CD4-positive, alpha-beta T cell treated with Interleukin-17A for 4 hours (primary cell): Measurements from ENCODE around the gene ATP5F1A.
A peak's percentile ranks its signal among the peaks of the same experiment; 100 is the strongest.
"Not testable (repeated sequence)": the region's sequence is repeated elsewhere in the genome, so short reads cannot be mapped to it uniquely, and the experiment has no call there.

Source experiments
- DNase-seq: peaks from one replicate; pipeline ENCODE4 v3.0.0-alpha.2; 2020; ENCODE audit warnings: mixed read lengths

The ATP5F1A gene

GRCh38 chr18:46097801-46098615 is at the start of gene ATP5F1A:
ATP5F1A (minus strand) TSS chr18:46098296; CDS start chr18:46098231, 65 bp downstream.
- DNase-seq, result peak; percentile 90

GRCh38 chr18:46141199-46141598 is 43.1 kb upstream of the ATP5F1A start:
- no peak for DNase-seq

- DNase-seq, result no peak
Observed at GRCh38 chr18:46140173-46140572, 42.1 kb upstream of the ATP5F1A start.

GRCh38 chr18:46134920-46135675 is 37.0 kb upstream of the ATP5F1A start:
- no peak for DNase-seq

- no peak for DNase-seq
Observed at GRCh38 chr18:46133534-46133933, 35.4 kb upstream of the ATP5F1A start.

DNA sequence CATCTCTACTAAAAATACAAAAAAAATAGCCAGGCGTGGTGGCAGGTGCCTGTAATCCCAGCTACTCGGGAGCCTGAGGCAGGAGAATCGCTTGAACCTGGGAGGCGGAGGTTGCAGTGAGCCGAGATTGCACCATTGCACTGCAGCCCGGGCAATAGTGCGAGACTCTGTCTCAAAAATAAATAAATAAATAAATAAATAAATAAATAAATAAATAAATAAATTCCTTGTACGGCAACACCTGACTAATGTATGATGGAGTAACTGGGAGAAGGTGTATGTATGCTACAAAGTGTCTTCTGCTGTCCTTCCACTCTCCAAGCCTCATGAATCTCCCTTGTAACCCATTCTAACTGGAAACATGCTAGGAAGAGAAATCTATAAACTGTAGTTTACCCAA is 32.5 kb upstream of the ATP5F1A start:
- DNase-seq, result not testable (repeated sequence)

- no peak for DNase-seq
Observed at GRCh38 chr18:46130061-46130460, 32.0 kb upstream of the ATP5F1A start.

DNA sequence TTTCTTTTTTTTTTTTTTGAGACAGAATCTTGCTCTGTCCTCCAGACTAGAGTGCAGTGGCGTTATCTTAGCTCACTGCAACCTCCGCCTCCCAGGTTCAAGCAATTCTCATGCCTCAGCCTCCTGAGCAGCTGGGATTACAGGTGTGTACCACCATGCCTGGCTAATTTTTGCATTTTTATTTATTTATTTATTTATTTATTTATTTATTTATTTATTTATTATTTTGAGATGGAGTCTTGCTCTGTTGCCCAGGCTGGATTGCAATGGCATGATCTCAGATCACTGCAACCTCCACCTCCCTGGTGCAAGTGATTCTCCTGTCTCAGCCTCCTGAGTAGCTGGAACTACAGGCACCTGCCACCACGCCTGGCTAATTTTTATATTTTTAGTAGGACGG is 28.5 kb upstream of the ATP5F1A start:
- not testable (repeated sequence) for DNase-seq

- no peak for DNase-seq
Observed at GRCh38 chr18:46113751-46114150, 15.7 kb upstream of the ATP5F1A start.

- DNase-seq, result no peak
Observed at GRCh38 chr18:46110406-46110805, 12.3 kb upstream of the ATP5F1A start.

- DNase-seq, result no peak
Observed at GRCh38 chr18:46109386-46109785, 11.3 kb upstream of the ATP5F1A start.

- DNase-seq, result peak; percentile 90
Observed at GRCh38 chr18:46104128-46104911, 6.2 kb upstream of the ATP5F1A start, which contains the start of gene HAUS1. HAUS1 (plus strand) TSS chr18:46104385; CDS start chr18:46104412, 27 bp downstream.

GRCh38 chr18:46099463-46099862 is 1.4 kb upstream of the ATP5F1A start:
- DNase-seq, result no peak

DNA sequence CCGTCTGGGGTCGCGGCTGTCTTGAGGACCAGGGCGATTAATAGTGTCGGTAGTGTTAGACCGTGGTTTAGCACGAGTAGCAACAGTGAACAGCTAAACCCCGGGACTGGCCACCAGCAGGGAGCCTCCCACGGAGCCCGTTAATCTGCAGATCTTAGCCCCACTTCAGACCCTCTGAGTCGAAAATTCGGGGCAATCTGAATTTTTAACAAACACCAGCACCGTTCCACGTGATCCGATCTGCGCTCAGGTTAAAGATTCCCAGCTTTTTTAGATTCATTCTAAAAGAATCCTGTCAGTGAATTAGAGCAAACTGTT is 479 bp upstream of the ATP5F1A start:
- no peak for DNase-seq

DNA sequence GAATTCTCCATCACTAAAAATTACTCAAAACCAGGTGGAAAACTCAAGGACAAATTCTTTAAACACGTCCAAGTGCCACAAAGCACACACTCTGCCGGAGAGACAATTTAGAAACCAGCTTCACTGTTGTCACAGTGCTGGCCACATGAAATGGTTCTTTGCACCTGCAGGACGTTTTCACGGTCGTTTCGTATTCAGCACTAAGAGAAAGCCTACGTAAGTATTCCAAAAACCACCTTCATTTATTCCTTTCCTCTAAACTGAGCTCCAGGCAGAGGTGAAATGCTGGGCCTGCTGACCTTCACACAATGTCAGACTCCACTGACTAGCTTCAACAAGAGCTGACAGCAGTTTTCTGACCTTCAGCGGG is 680 bp downstream of the ATP5F1A start:
- DNase-seq, result no peak

- no peak for DNase-seq
Observed at GRCh38 chr18:46096651-46097300, 1.3 kb downstream of the ATP5F1A start.

DNA sequence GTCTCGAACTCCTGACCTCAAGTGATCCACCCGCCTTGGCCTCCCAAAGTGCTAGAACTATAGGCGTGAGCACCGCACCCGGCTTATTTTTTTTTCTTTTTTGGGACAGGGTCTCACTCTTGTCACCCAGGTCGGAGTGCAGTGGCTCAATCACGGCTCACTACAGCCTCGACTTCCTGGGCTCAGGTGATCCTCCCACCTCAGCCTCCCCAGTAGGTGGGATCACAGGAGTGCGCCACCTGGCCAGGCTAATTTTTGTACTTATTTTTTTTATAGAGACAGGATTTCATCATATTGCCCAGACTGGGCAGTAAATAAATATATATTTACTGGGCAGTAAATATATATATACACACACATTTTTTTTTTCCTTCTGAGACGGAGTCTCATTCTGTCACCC is 2.6 kb downstream of the ATP5F1A start:
- no peak for DNase-seq

GRCh38 chr18:46088501-46088900 is 9.6 kb downstream of the ATP5F1A start:
- DNase-seq, result not testable (repeated sequence)

DNA sequence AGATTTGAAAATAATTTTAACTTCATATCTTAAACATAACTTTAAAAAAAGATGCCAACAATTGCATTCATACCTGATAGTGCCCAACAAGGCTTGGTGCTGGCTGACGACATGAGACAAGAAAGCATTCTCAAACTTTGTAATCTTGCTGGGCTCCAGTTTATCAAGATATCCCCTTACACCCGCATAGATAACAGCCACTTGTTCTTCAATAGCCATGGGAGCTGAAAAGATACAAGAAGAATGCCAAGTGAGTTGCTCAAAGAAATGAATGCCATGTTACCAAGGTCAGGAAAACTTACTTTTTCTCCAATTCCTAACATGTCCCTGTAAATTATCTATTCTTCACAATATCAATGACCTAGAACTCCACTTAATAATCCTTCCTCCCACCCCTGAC is 13.7 kb downstream of the ATP5F1A start:
- no peak for DNase-seq

- DNase-seq, result no peak
Observed at GRCh38 chr18:46080156-46080555, 17.9 kb downstream of the ATP5F1A start.

DNA sequence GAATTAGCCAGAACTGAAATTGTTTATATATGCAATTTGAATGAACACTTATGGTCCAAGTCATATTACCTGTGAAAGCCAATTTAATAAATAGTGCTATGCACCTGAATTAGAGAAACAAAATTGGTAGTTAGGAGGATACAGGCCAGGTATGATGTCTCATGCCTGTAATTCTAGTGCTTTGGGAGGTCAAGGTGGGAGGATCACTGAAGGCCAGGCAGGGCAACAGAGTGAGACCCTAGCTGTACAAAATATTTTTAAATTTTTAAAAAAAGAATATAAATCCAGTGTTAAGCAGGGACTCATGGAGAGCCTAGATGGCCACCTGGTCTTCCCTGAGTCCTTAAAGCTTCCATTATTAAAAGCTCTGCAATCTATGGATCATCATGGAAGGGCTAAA is 18.8 kb downstream of the ATP5F1A start:
- DNase-seq, result no peak

DNA sequence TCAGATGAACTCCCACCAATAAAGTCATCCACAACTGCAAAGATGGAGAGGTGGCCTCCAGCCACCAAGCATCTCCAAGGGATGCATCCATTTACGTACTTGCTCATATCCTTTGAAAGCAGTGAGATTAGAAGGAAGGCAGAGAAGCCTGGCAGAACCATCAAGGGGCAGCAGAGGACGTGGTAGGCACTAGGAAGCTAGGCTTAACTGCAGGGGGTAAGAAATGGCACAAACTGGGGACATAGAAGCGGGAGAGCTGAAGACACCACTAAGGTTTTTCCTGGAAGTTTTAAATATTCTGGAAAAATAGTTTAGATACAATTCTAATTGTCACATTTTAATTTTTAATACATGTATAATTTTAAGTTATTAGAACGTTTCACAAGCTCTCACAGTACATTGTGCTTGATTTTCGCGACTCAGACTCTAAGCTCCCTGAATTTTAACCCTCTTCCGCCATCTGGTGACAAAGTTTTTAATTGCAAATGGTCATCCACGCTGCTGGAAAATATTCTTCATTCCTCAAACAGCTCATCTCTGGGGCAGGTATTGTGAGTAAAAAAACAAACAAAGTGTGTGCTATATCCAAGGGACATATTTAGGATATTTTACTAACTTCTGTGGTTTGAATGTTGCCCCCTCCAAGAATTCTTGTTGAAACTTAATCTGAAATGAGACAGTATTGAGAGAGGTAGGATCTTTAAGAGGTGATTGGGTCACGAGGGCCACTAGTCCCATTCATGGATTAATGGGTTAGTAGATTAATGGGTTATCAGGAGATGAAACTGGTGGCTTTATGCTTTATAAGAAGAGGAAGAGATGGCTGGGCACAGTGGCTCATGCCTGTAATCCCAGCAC is 24.4 kb downstream of the ATP5F1A start:
- DNase-seq, result peak; percentile 62
